Stomach smooth muscle (tissue), 2 donors: ENCODE data around the gene SMIM8.
"Not testable (repeated sequence)": the region's sequence is repeated elsewhere in the genome, so short reads cannot be mapped to it uniquely, and the experiment has no call there.

Experiments used
- H3K27ac ChIP-seq: one replicate; pipeline ENCODE4 v1.7.0; 2013; ENCODE audit warnings: mild to moderate bottlenecking, low read length, inconsistent platforms
- H3K27me3 ChIP-seq, 2 donors: one replicate each; pipeline ENCODE4 v1.7.0; 2013; ENCODE audit warnings: low read length in 2 of 2; ENCODE audit not compliant: insufficient read depth in 2 of 2, control insufficient read depth in 1 of 2
- H3K36me3 ChIP-seq, 2 donors: one replicate each; pipeline ENCODE4 v1.7.0; 2013; ENCODE audit warnings: low read length in 2 of 2; ENCODE audit not compliant: control insufficient read depth in 2 of 2, insufficient read depth in 2 of 2
- H3K4me1 ChIP-seq: one replicate; pipeline ENCODE4 v1.7.0; 2013; ENCODE audit warnings: low read length; ENCODE audit not compliant: control insufficient read depth, insufficient read depth
- H3K4me3 ChIP-seq, 2 donors: one replicate each; pipeline ENCODE4 v1.7.0; 2013; ENCODE audit warnings: low read length in 2 of 2
- H3K9ac ChIP-seq, 2 donors: one replicate each; pipeline ENCODE4 v1.7.0; 2013; ENCODE audit warnings: low read length in 2 of 2, mild to moderate bottlenecking in 1 of 2
- H3K9me3 ChIP-seq, 2 donors: one replicate each; pipeline ENCODE4 v1.7.0; 2013; ENCODE audit warnings: low read length in 2 of 2; ENCODE audit not compliant: control insufficient read depth in 2 of 2
- donor health status: healthy.
- donor health status: Pancreatic carcinoma.

SMIM8 gene

GRCh38 chr6:87293526-87293925, 28.9 kb upstream of the SMIM8 start:
- H3K27ac ChIP-seq, result no peak overlapping the region
- no peak overlapping the region for H3K4me3 ChIP-seq
- H3K4me1 ChIP-seq, result no peaks in the 10 kb centered on the region
- H3K27me3 ChIP-seq, result no peaks in the 10 kb centered on the region
- H3K36me3 ChIP-seq, result no peaks in the 10 kb centered on the region
- no peaks in the 10 kb centered on the region for H3K9me3 ChIP-seq
- no peak overlapping the region for H3K9ac ChIP-seq

GRCh38 chr6:87297119-87297518, 25.3 kb upstream of the SMIM8 start:
- Histone ChIP-seq H3K36me3 (no peaks in the 10 kb centered on the region), H3K27ac (no peak overlapping the region)

GRCh38 chr6:87301277-87301676, 21.1 kb upstream of the SMIM8 start:
- H3K27me3 ChIP-seq, H3K9me3 ChIP-seq, H3K36me3 ChIP-seq, H3K4me1 ChIP-seq, H3K9ac ChIP-seq, H3K4me3 ChIP-seq, H3K27ac ChIP-seq: not testable (repeated sequence)

More at GRCh38 chr6:87297119-87297518, 25.3 kb upstream of the SMIM8 start:
- no peaks in the 10 kb centered on the region for H3K4me1 ChIP-seq
- H3K9ac ChIP-seq, result no peak overlapping the region
- H3K27me3 ChIP-seq, result no peaks in the 10 kb centered on the region
- no peak overlapping the region for H3K4me3 ChIP-seq
- no peaks in the 10 kb centered on the region for H3K9me3 ChIP-seq

DNA sequence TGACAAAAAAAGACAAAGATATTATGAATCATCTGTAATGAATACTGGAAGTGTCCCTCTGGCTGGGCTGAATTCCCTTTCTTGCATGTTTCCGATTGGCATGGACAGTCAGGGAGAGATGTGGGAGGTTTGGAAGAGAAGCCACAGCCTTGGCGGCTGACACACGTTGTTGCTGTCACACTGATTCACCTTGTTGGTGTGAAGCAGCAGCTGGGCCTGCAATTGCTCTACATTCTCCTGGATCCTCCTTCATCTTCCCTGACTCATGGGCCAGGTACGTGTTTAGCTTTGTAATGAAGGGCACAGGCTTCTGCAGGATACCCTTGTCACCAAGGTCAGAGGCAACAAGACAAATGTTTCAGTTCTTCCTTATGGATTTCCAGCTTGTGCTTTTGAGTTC, 13.4 kb upstream of the SMIM8 start:
- Histone ChIP-seq H3K27ac (no peak overlapping the region), H3K9ac (no peak overlapping the region), H3K4me1 (no peaks in the 10 kb centered on the region), H3K9me3 (no peaks in the 10 kb centered on the region), H3K36me3 (no peaks in the 10 kb centered on the region), H3K27me3 (peaks cover 0 to 2% of the 10 kb centered on the region in 2 donors), H3K4me3 (no peak overlapping the region)

- Histone ChIP-seq H3K27me3 (peaks cover 0 to 2% of the 10 kb centered on the region in 2 donors), H3K9me3 (no peaks in the 10 kb centered on the region), H3K4me1 (no peaks in the 10 kb centered on the region), H3K27ac (no peak overlapping the region), H3K9ac (no peak overlapping the region), H3K4me3 (no peak overlapping the region), H3K36me3 (no peaks in the 10 kb centered on the region)
Measured at GRCh38 chr6:87312860-87313259, 9.5 kb upstream of the SMIM8 start.

DNA sequence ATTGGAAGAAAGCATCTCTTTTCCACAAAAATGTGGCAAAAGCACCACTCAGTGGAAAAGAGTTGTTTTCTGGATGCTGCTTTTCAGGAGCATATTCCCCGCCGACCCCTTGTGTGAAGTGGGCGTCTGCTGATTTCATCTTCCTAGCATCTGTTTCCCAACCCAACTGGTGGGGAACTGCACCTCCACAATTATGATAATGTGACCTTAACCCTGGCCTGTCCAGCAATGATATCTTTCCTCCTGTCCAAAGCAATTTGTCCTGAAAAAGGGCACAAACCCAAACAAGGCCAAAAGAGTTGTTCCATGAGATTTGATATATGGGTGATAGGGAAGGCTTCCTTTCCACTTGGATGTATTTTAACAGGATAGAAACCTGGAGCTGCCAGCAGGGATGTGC, 7.3 kb upstream of the SMIM8 start:
- no peaks in the 10 kb centered on the region for H3K4me1 ChIP-seq
- no peaks in the 10 kb centered on the region for H3K27me3 ChIP-seq
- H3K27ac ChIP-seq, result no peak overlapping the region
- no peak overlapping the region for H3K4me3 ChIP-seq
- H3K36me3 ChIP-seq, result no peaks in the 10 kb centered on the region
- no peaks in the 10 kb centered on the region for H3K9me3 ChIP-seq
- H3K9ac ChIP-seq, result no peak overlapping the region

- Histone ChIP-seq H3K9ac (no peak overlapping the region), H3K4me1 (peaks cover 6% of the 10 kb centered on the region), H3K4me3 (no peak overlapping the region), H3K27me3 (no peaks in the 10 kb centered on the region), H3K9me3 (no peaks in the 10 kb centered on the region), H3K27ac (no peak overlapping the region), H3K36me3 (no peaks in the 10 kb centered on the region)
Measured at GRCh38 chr6:87319271-87319987, 3.0 kb upstream of the SMIM8 start.

- not testable (repeated sequence) for H3K27me3 ChIP-seq, H3K9ac ChIP-seq
Measured at GRCh38 chr6:87323880-87324279, 1.5 kb downstream of the SMIM8 start.

GRCh38 chr6:87330961-87331360, 8.6 kb downstream of the SMIM8 start:
- Histone ChIP-seq H3K27ac (no peak overlapping the region), H3K9me3 (no peaks in the 10 kb centered on the region), H3K27me3 (no peaks in the 10 kb centered on the region), H3K36me3 (no peaks in the 10 kb centered on the region), H3K9ac (no peak overlapping the region), H3K4me1 (no peaks in the 10 kb centered on the region), H3K4me3 (no peak overlapping the region)

More at GRCh38 chr6:87323880-87324279, 1.5 kb downstream of the SMIM8 start:
- H3K27ac ChIP-seq, H3K4me1 ChIP-seq, H3K9me3 ChIP-seq, H3K4me3 ChIP-seq, H3K36me3 ChIP-seq: not testable (repeated sequence)

GRCh38 chr6:87333033-87333432, 10.6 kb downstream of the SMIM8 start:
- H3K9me3 ChIP-seq, result no peaks in the 10 kb centered on the region
- H3K36me3 ChIP-seq, result no peaks in the 10 kb centered on the region
- H3K4me3 ChIP-seq, result no peak overlapping the region
- no peaks in the 10 kb centered on the region for H3K4me1 ChIP-seq
- H3K27me3 ChIP-seq, result no peaks in the 10 kb centered on the region
- no peak overlapping the region for H3K27ac ChIP-seq
- no peak overlapping the region for H3K9ac ChIP-seq

DNA sequence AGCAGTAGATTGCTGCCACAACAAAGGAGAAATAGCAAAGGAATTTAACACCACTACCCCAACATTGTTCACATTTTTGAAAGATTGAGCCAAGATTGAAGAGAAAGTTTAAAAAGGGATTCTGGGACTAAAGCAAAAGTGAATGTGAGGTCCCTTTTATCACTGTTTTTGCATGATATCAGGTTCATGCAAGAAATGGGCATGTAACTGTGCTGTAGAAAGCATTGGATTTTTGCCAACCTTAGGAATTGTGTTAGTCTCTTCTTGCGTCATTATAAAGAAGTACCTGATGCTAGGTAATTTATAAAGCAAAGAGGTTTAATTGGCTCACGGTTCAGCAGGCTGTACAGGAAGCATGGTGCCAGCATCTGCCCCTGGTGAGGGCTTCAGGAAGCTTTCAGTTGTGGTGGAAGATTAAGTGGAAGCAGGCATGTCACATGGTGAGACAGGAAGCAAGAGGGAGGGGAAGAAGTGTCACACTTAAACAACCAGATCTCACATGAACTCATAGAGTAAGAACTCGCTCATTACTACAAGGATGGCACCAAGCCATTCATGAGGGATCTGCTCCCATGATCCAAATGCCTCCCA, 11.3 kb downstream of the SMIM8 start:
- no peak overlapping the region for H3K9ac ChIP-seq
- H3K27me3 ChIP-seq, result no peaks in the 10 kb centered on the region
- H3K9me3 ChIP-seq, result no peaks in the 10 kb centered on the region
- no peaks in the 10 kb centered on the region for H3K4me1 ChIP-seq
- H3K27ac ChIP-seq, result no peak overlapping the region
- H3K36me3 ChIP-seq, result no peaks in the 10 kb centered on the region
- no peak overlapping the region for H3K4me3 ChIP-seq
